SK-MEL-5 (cell line): ENCODE results near the gene HCN4. TPM values are rescaled to one million over a fixed set of nuclear protein-coding genes. Genes with fewer than 3 reads are reported as not detected.
A peak's percentile ranks its signal among the peaks of the same experiment; 100 is the strongest.
"Not testable (repeated sequence)": the region's sequence is repeated elsewhere in the genome, so short reads cannot be mapped to it uniquely, and the experiment has no call there.

ENCODE experiments used
- DNase-seq: peaks from one replicate; pipeline ENCODE4 v3.0.0-alpha.2; 2016; ENCODE audit warnings: low read depth, low spot score
- in situ Hi-C: cut with HindIII; loops from 2 replicates; pipeline ENCODE4 v1.10.0; 2016; ENCODE audit warnings: low sequenced_read_pairs, high pct_unique_total_duplicates, low pct_unique_long_range_greater_than_20kb
- polyA plus RNA-seq, 2 experiments: library from polyadenylated mRNA; depleted of rRNA; stranded (reverse); fragments of >200 nt; gene quantifications; 2 replicates each; pipeline ENCODE4 v1.2.3, GENCODE V29; 2015
- total RNA-seq: library from RNA; depleted of rRNA; stranded (reverse); fragments of >200 nt; shearing (Covaris generic); gene quantifications from 2 replicates; pipeline ENCODE4 v1.2.3, GENCODE V29; 2014; rRNA removed

The HCN4 gene
- not detected in 2 replicates for total RNA-seq
- polyA plus RNA-seq (2015; cell fraction: cytosol; rRNA removed), result 0.01 TPM in 1 of 2 replicates, not detected in the other
- polyA plus RNA-seq (2015; cell fraction: nucleus; rRNA removed), result not detected in 2 replicates

GRCh38 chr15:73368301-73369136 lies at the start of gene HCN4:
Gene HCN4, minus strand, starts transcription at chr15:73368958. Its CDS starts 688 bp downstream, at chr15:73368270.
- no peak for DNase-seq
- in situ Hi-C loops, result no loop called here

GRCh38 chr15:73414876-73415275 lies 46.1 kb upstream of the HCN4 start:
- DNase-seq, result no peak
- in situ Hi-C loops, result no loop called here

GRCh38 chr15:73403171-73403570 lies 34.4 kb upstream of the HCN4 start:
- in situ Hi-C loops, result no loop called here

GRCh38 chr15:73400222-73400621 lies 31.5 kb upstream of the HCN4 start:
- DNase-seq, in situ Hi-C loops: not testable (repeated sequence)

More at GRCh38 chr15:73403171-73403570, 34.4 kb upstream of the HCN4 start:
- no peak for DNase-seq

GRCh38 chr15:73398861-73399260 lies 30.1 kb upstream of the HCN4 start:
- in situ Hi-C loops, result no loop called here
- DNase-seq, result no peak

- in situ Hi-C loops, result no loop called here
- DNase-seq, result no peak
These were observed 28.7 kb upstream of the HCN4 start for GRCh38 chr15:73397461-73397860.

- in situ Hi-C loops, result no loop called here
- no peak for DNase-seq
These were observed 26.9 kb upstream of the HCN4 start for GRCh38 chr15:73395671-73396070.

GRCh38 chr15:73394782-73395181 lies 26.0 kb upstream of the HCN4 start:
- in situ Hi-C loops, result no loop called here
- no peak for DNase-seq

- in situ Hi-C loops, result no loop called here
- no peak for DNase-seq
These were observed 24.6 kb upstream of the HCN4 start for GRCh38 chr15:73393336-73393735.

- in situ Hi-C loops, result no loop called here
- no peak for DNase-seq
These were observed 23.3 kb upstream of the HCN4 start for GRCh38 chr15:73392025-73392424.

GRCh38 chr15:73391128-73391872 lies 22.5 kb upstream of the HCN4 start:
- DNase-seq, result no peak
- in situ Hi-C loops, result no loop called here

GRCh38 chr15:73389971-73390544 lies 21.3 kb upstream of the HCN4 start:
- no peak for DNase-seq
- in situ Hi-C loops, result no loop called here

- in situ Hi-C loops, result no loop called here
- DNase-seq, result no peak
These were observed 20.8 kb upstream of the HCN4 start for GRCh38 chr15:73389539-73389938.

- in situ Hi-C loops, result no loop called here
- peak; percentile 28 for DNase-seq
These were observed 19.6 kb upstream of the HCN4 start for GRCh38 chr15:73388256-73388781.

- DNase-seq, result no peak
- in situ Hi-C loops, result no loop called here
These were observed 18.9 kb upstream of the HCN4 start for GRCh38 chr15:73387507-73388255.

GRCh38 chr15:73386886-73387506 lies 18.2 kb upstream of the HCN4 start:
- in situ Hi-C loops, result no loop called here
- DNase-seq, result no peak

- no peak for DNase-seq
- in situ Hi-C loops, result no loop called here
These were observed 17.5 kb upstream of the HCN4 start for GRCh38 chr15:73386238-73386637.
